Smooth muscle cell (in vitro differentiated cells): ENCODE data around the gene FEM1B. TPM values are rescaled to one million over a fixed set of nuclear protein-coding genes. Genes with fewer than 3 reads are reported as not detected.

Source experiments
- DNase-seq: peaks from one replicate; lab custom pipeline; 2025; ENCODE audit not compliant: unreplicated experiment; lab: John Stamatoyannopoulos, UW
- H2AFZ ChIP-seq: fragments of 200-600 bp; sonication (generic); 2 replicates; pipeline ENCODE4 v1.6.0; 2016; ENCODE audit warnings: antibody characterized with exemption, low read depth, mild to moderate bottlenecking
- H3F3A ChIP-seq: fragments of 200-600 bp; sonication (generic); 2 replicates; pipeline ENCODE4 v1.6.0; 2017; ENCODE audit warnings: antibody characterized with exemption, low read depth
- H3K27ac ChIP-seq: fragments of 200-600 bp; sonication (generic); 2 replicates; pipeline ENCODE4 v1.5.1; 2016; ENCODE audit warnings: low read depth, mild to moderate bottlenecking
- H3K27me3 ChIP-seq: fragments of 200-600 bp; sonication (generic); 2 replicates; pipeline ENCODE4 v1.6.1; 2016; ENCODE audit warnings: low read depth, mild to moderate bottlenecking
- H3K36me3 ChIP-seq: fragments of 200-600 bp; sonication (generic); 2 replicates; pipeline ENCODE4 v1.5.1; 2016; ENCODE audit warnings: low read depth
- H3K4me1 ChIP-seq: fragments of 200-600 bp; sonication (generic); 2 replicates; pipeline ENCODE4 v1.5.1; 2016; ENCODE audit warnings: low read depth
- H3K4me2 ChIP-seq: fragments of 200-600 bp; sonication (generic); 2 replicates; pipeline ENCODE4 v1.6.0; 2016; ENCODE audit warnings: mild to moderate bottlenecking
- H3K4me3 ChIP-seq: fragments of 200-600 bp; sonication (generic); 2 replicates; pipeline ENCODE4 v1.5.1; 2016; ENCODE audit warnings: mild to moderate bottlenecking
- H3K79me2 ChIP-seq: fragments of 200-600 bp; sonication (generic); 2 replicates; pipeline ENCODE4 v1.6.0; 2016; ENCODE audit warnings: low read depth, mild to moderate bottlenecking
- H3K9ac ChIP-seq: fragments of 200-600 bp; sonication (generic); 2 replicates; pipeline ENCODE4 v1.6.0; 2016; ENCODE audit warnings: low read depth
- H3K9me3 ChIP-seq: fragments of 200-600 bp; sonication (generic); replicated peaks from 2 replicates; pipeline ENCODE4 v1.5.1; 2016; ENCODE audit warnings: low read depth
- H4K20me1 ChIP-seq: fragments of 200-600 bp; sonication (generic); 2 replicates; pipeline ENCODE4 v1.6.0; 2016; ENCODE audit warnings: low read depth
- WGBS: methylation state at CpG from one replicate; pipeline ENCODE4 v1.1.7; 2016; ENCODE audit warnings: low lambda C conversion rate; 5-methylcytosine and 5-hydroxymethylcytosine counted together
- polyA plus RNA-seq: library from polyadenylated mRNA; unstranded; fragments of >200 nt; fragmentation: Nextera tagmentation; extraction: Ambion mirVana; gene quantifications from 2 replicates; pipeline ENCODE4 v1.2.1, GENCODE V29; 2016
- total RNA-seq: library from RNA; depleted of rRNA; stranded (reverse); fragments of >200 nt; gene quantifications from 2 replicates; pipeline ENCODE4 v1.2.3, GENCODE V29; 2014
- TF ChIP-seq, protein P1 (sequence below): fragments of 200-600 bp; sonication (generic); IDR thresholded peaks from 2 replicates; pipeline ENCODE4 v1.5.1; 2017; ENCODE audit warnings: borderline replicate concordance, mild to moderate bottlenecking, antibody characterized with exemption; ENCODE audit not compliant: insufficient read depth, poor library complexity, severe bottlenecking

FEM1B gene
- total and polyA plus RNA-seq, 2 experiments from 2014 or later = 13.0 to 41.4 TPM

DNA sequence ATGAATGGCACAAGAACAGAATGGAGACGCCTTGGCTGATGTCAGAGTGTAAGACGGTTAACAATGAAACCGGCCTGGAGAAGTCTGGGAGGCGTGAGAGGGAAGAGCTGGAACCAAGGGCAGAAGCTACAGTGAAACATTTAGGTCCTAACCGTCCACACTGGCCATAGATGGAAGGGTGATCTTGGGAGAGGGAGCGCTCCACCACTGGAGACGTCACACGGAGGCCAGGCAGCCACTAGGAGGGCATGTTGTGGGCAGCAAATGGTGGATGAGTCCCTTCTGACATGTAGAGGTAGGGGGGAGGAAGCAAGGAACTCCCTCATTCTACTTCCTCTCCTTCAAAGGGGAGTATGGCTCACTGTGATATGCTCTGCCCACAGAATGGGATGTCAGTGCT, 23.8 kb downstream of the FEM1B start:
- H3F3A ChIP-seq = no peaks in the 10 kb centered on the region
- H3K4me2 ChIP-seq = no peak overlapping the region
- H3K79me2 ChIP-seq = no peaks in the 10 kb centered on the region
- no peak overlapping the region for H3K27ac ChIP-seq
- H3K4me1 ChIP-seq = no peaks in the 10 kb centered on the region
- no peak overlapping the region for H2AFZ ChIP-seq
- H3K9ac ChIP-seq = no peak overlapping the region
- no peaks in the 10 kb centered on the region for H3K9me3 ChIP-seq
- H3K4me3 ChIP-seq = no peak overlapping the region
- 95% methylated on average over 8 of the region's 8 CpGs for WGBS
- no peak for DNase-seq
- TF ChIP-seq, protein P1, sequence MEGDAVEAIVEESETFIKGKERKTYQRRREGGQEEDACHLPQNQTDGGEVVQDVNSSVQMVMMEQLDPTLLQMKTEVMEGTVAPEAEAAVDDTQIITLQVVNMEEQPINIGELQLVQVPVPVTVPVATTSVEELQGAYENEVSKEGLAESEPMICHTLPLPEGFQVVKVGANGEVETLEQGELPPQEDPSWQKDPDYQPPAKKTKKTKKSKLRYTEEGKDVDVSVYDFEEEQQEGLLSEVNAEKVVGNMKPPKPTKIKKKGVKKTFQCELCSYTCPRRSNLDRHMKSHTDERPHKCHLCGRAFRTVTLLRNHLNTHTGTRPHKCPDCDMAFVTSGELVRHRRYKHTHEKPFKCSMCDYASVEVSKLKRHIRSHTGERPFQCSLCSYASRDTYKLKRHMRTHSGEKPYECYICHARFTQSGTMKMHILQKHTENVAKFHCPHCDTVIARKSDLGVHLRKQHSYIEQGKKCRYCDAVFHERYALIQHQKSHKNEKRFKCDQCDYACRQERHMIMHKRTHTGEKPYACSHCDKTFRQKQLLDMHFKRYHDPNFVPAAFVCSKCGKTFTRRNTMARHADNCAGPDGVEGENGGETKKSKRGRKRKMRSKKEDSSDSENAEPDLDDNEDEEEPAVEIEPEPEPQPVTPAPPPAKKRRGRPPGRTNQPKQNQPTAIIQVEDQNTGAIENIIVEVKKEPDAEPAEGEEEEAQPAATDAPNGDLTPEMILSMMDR = no peak
- H4K20me1 ChIP-seq = no peaks in the 10 kb centered on the region
- peaks cover 5% of the 10 kb centered on the region for H3K36me3 ChIP-seq
- H3K27me3 ChIP-seq = no peaks in the 10 kb centered on the region

DNA sequence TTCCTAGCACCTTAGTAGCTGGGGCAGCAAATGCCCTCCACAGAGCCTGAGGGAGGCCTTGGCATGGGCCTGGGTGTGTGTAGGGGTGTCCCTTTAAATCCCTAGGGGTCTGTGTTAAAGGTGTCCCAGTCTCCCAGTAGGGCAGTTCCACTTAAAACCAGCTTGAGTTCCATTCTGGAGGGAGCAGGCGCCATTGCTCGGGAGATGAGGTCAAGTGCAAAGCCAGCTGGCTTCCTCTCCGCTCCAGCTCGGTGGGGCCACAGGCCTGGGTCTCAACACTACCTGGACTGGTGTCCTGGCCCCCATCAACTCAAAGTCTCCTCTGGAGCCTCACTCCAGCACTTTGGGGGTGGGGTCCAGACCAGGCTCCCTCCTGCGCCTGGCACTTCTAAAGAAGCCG, 25.2 kb downstream of the FEM1B start:
- WGBS = 95% methylated on average over 6 of the region's 6 CpGs

DNA sequence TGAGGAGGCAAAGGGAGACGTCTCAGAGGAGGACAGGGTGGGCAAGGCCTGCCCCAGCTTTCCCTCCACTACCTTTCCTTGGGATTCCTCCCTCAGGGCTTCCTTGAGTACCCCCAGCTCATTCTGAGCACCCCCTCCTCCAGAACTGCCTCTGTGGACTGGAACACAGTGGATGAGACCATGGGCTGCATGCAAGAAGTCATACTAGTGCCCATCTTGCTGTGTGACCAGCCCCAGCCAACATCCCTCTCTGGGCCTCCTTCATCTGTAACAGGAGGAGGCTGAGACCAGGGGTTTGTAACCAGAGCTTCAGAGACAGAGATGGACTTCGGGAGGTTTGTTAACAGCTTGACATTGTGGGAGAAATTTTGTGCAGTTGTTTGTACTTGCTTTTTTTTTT, 25.6 kb downstream of the FEM1B start:
- WGBS = 77% methylated on average over 2 of the region's 2 CpGs
- no peaks in the 10 kb centered on the region for H3K79me2 ChIP-seq
- H3K9me3 ChIP-seq = no peaks in the 10 kb centered on the region
- H3K9ac ChIP-seq = no peak overlapping the region
- no peak overlapping the region for H3K4me2 ChIP-seq
- peaks cover 5% of the 10 kb centered on the region for H3K36me3 ChIP-seq
- no peak for DNase-seq
- H4K20me1 ChIP-seq = no peaks in the 10 kb centered on the region
- H3F3A ChIP-seq = no peaks in the 10 kb centered on the region
- no peak overlapping the region for H3K4me3 ChIP-seq
- H3K27ac ChIP-seq = no peak overlapping the region
- TF ChIP-seq, protein P1 = no peak
- H2AFZ ChIP-seq = no peak overlapping the region
- no peaks in the 10 kb centered on the region for H3K4me1 ChIP-seq
- H3K27me3 ChIP-seq = no peaks in the 10 kb centered on the region

More for the DNA sequence above, 25.2 kb downstream of the FEM1B start:
- TF ChIP-seq, protein P1 = no peak
- Histone ChIP-seq H3K4me3 (no peak overlapping the region), H3K27ac (no peak overlapping the region), H3K36me3 (peaks cover 5% of the 10 kb centered on the region), H3K9ac (no peak overlapping the region), H3K4me2 (no peak overlapping the region), H4K20me1 (no peaks in the 10 kb centered on the region), H3K4me1 (no peaks in the 10 kb centered on the region), H3K79me2 (no peaks in the 10 kb centered on the region), H3K9me3 (no peaks in the 10 kb centered on the region), H3F3A (no peaks in the 10 kb centered on the region), H2AFZ (no peak overlapping the region), H3K27me3 (no peaks in the 10 kb centered on the region)
- DNase-seq = no peak
